Gastrocnemius medialis (tissue), 4 donors: ENCODE results near the gene KLHDC4.

Experiments used
- CTCF ChIP-seq, 5 experiments: fragments of 450-650 bp in 3 of 5; fragments of 200-600 bp in 2 of 5; sonication (generic) in 2 of 5; IDR thresholded peaks in 4 of 5; conservative IDR thresholded peaks in 1 of 5; 1 replicate in 4 of 5; 2 replicates in 1 of 5; pipeline ENCODE4 v1.5.1; 2016 to 2019; ENCODE audit warnings: antibody characterized with exemption in 5 of 5, mild to moderate bottlenecking in 3 of 5, moderate library complexity in 3 of 5
- POLR2A ChIP-seq, 2 donors: fragments of 450-650 bp; IDR thresholded peaks; one replicate each; pipeline ENCODE4 v1.6.1; 2017; ENCODE audit warnings: antibody characterized with exemption in 2 of 2, mild to moderate bottlenecking in 2 of 2, moderate library complexity in 2 of 2

GRCh38 chr16:87723226-87723623, 42.6 kb downstream of the KLHDC4 start:
- TF ChIP-seq CTCF (IDR thresholded peaks at IDR 0.05 in 4 of 5, conservative IDR thresholded peaks at IDR 0.05 in 1 of 5) (no peak), POLR2A (IDR thresholded peaks at IDR 0.05) (no peak)
